Activated CD4-positive, alpha-beta memory T cell treated with anti-CD3 and anti-CD28 coated beads, Interleukin-2, amount 10 ng/mL, durations not matched to agents 7 days and 5 days (primary cell): ENCODE results near the gene SLC6A11. TPM values are rescaled to one million over a fixed set of nuclear protein-coding genes. Genes with fewer than 3 reads are reported as not detected.

Experiments used
- CTCF ChIA-PET: fragments of 350-600 bp; sonication (Branson Sonifier 250); formaldehyde crosslinking; loops from one replicate; lab custom pipeline; 2021; ENCODE audit warnings: antibody characterized with exemption, inconsistent platforms; lab: Charles Lee
- POLR2A ChIA-PET: fragments of 350-600 bp; sonication (Branson Sonifier 250); formaldehyde crosslinking; loops from one replicate; lab custom pipeline; 2021; ENCODE audit warnings: antibody characterized with exemption; lab: Charles Lee
- DNase-seq: peaks from one replicate; pipeline ENCODE4 v3.0.0-alpha.2; 2020
- H3K27ac Mint-ChIP-seq: one replicate; pipeline ENCODE4 v1.8.0; 2021; ENCODE audit warnings: mild to moderate bottlenecking, mixed read lengths
- H3K27me3 Mint-ChIP-seq: one replicate; pipeline ENCODE4 v1.8.0; 2021; ENCODE audit warnings: mixed read lengths
- H3K36me3 Mint-ChIP-seq: one replicate; pipeline ENCODE4 v1.8.0; 2021; ENCODE audit warnings: low read depth, mixed read lengths
- H3K4me1 Mint-ChIP-seq: one replicate; pipeline ENCODE4 v1.8.0; 2021; ENCODE audit warnings: mixed read lengths
- H3K4me3 Mint-ChIP-seq: one replicate; pipeline ENCODE4 v1.8.0; 2021; ENCODE audit warnings: mild to moderate bottlenecking, mixed read lengths
- H3K9me3 Mint-ChIP-seq: one replicate; pipeline ENCODE4 v1.8.0; 2021; ENCODE audit warnings: mixed read lengths
- total RNA-seq, 2 experiments: library from RNA; stranded (reverse); gene quantifications; one replicate each; pipeline ENCODE4 v1.2.3, GENCODE V29; 2021

Gene SLC6A11
- total RNA-seq, 2 experiments from 2014 or later, result not detected

- Mint-ChIP-seq H3K9me3 (no peaks in the 10 kb centered on the region), H3K36me3 (no peaks in the 10 kb centered on the region), H3K27me3 (peaks cover 2% of the 10 kb centered on the region), H3K27ac (no peak overlapping the region), H3K4me1 (no peaks in the 10 kb centered on the region), H3K4me3 (no peak overlapping the region)
- ChIA-PET CTCF (interaction anchor here (1.1 to 1.4 kb wide), 3 partner anchors 19 to 225 kb away, joined by 3 to 4 read pairs (median 3); no protein-coding TSS in a partner anchor), POLR2A (no interaction called here)
- DNase-seq, result no peak
Measured at GRCh38 chr3:10982782-10983181, 166.8 kb downstream of the SLC6A11 start.

- Mint-ChIP-seq H3K9me3 (no peaks in the 10 kb centered on the region), H3K27ac (no peak overlapping the region), H3K36me3 (no peaks in the 10 kb centered on the region), H3K4me3 (no peak overlapping the region), H3K27me3 (peaks cover 2% of the 10 kb centered on the region), H3K4me1 (no peaks in the 10 kb centered on the region)
- DNase-seq, result peak; percentile 17
- ChIA-PET POLR2A (no interaction called here), CTCF (interaction anchor here (1.1 to 1.4 kb wide), 3 partner anchors 19 to 225 kb away, joined by 3 to 4 read pairs (median 3); no protein-coding TSS in a partner anchor)
Measured at GRCh38 chr3:10983219-10983916, 167.3 kb downstream of the SLC6A11 start.

GRCh38 chr3:10984371-10984896 is 168.4 kb downstream of the SLC6A11 start:
- Mint-ChIP-seq H3K27me3 (peaks cover 7% of the 10 kb centered on the region), H3K4me3 (no peak overlapping the region), H3K4me1 (no peaks in the 10 kb centered on the region), H3K9me3 (no peaks in the 10 kb centered on the region), H3K36me3 (no peaks in the 10 kb centered on the region), H3K27ac (no peak overlapping the region)
- DNase-seq, result no peak
- ChIA-PET CTCF (no interaction called here), POLR2A (no interaction called here)

- no peak overlapping the region for H3K4me3 Mint-ChIP-seq
Measured at GRCh38 chr3:10985181-10985580, 169.2 kb downstream of the SLC6A11 start.

GRCh38 chr3:10986592-10986991 is 170.6 kb downstream of the SLC6A11 start:
- no peaks in the 10 kb centered on the region for H3K4me1 Mint-ChIP-seq
- no peaks in the 10 kb centered on the region for H3K36me3 Mint-ChIP-seq
- CTCF ChIA-PET, result no interaction called here
- no peaks in the 10 kb centered on the region for H3K9me3 Mint-ChIP-seq
- POLR2A ChIA-PET, result no interaction called here
- peaks cover 22% of the 10 kb centered on the region for H3K27me3 Mint-ChIP-seq
- no peak overlapping the region for H3K27ac Mint-ChIP-seq
- H3K4me3 Mint-ChIP-seq, result no peak overlapping the region
- no peak for DNase-seq

More at GRCh38 chr3:10985181-10985580, 169.2 kb downstream of the SLC6A11 start:
- Mint-ChIP-seq H3K27me3 (peaks cover 10% of the 10 kb centered on the region), H3K27ac (no peak overlapping the region), H3K4me1 (no peaks in the 10 kb centered on the region), H3K9me3 (no peaks in the 10 kb centered on the region), H3K36me3 (no peaks in the 10 kb centered on the region)
- CTCF ChIA-PET, result interaction anchor here (0.6 kb wide), 1 partner anchor 1574 kb away, joined by 3 read pairs; no protein-coding TSS in a partner anchor
- no peak for DNase-seq
- POLR2A ChIA-PET, result no interaction called here

- no peak for DNase-seq
- H3K27ac Mint-ChIP-seq, result no peak overlapping the region
- H3K27me3 Mint-ChIP-seq, result peaks cover 30% of the 10 kb centered on the region
- CTCF ChIA-PET, result no interaction called here
- no peaks in the 10 kb centered on the region for H3K36me3 Mint-ChIP-seq
- peaks cover 3% of the 10 kb centered on the region for H3K4me1 Mint-ChIP-seq
- POLR2A ChIA-PET, result no interaction called here
- H3K9me3 Mint-ChIP-seq, result no peaks in the 10 kb centered on the region
- H3K4me3 Mint-ChIP-seq, result no peak overlapping the region
Measured at GRCh38 chr3:10988001-10988665, 172.1 kb downstream of the SLC6A11 start.

- Mint-ChIP-seq H3K27ac (no peak overlapping the region), H3K27me3 (peaks cover 38% of the 10 kb centered on the region), H3K9me3 (no peaks in the 10 kb centered on the region), H3K36me3 (no peaks in the 10 kb centered on the region), H3K4me1 (peaks cover 3% of the 10 kb centered on the region), H3K4me3 (no peak overlapping the region)
- no peak for DNase-seq
- ChIA-PET POLR2A (no interaction called here), CTCF (no interaction called here)
Measured at GRCh38 chr3:10988991-10989484, 173.0 kb downstream of the SLC6A11 start.

Other genes with a start within 250 kb of the SLC6A11 start
- not detected for gene SLC6A1, start 176.5 kb downstream of the SLC6A11 start, total RNA-seq